ENCODE measurements around the gene MC3R.

GRCh38 chr20:56222201-56222600, 26.3 kb upstream of the MC3R start:
- TF ChIP-seq CTCF (IDR thresholded peaks at IDR 0.05) (no peak), POLR2A (IDR thresholded peaks at IDR 0.05) (no peak)

Measured in ovary (tissue), 3 donors.